ENCODE data around the gene AEBP1.
A peak's percentile ranks its signal among the peaks of the same experiment; 100 is the strongest.
"Not testable (repeated sequence)": the region's sequence is repeated elsewhere in the genome, so short reads cannot be mapped to it uniquely, and the experiment has no call there.

Gene AEBP1

GRCh38 chr7:44121761-44122420, 17.7 kb downstream of the AEBP1 start:
- DNase-seq, result no peak

- DNase-seq, result no peak
Observed at GRCh38 chr7:44122529-44122928, 18.4 kb downstream of the AEBP1 start.

GRCh38 chr7:44123190-44124003, 19.3 kb downstream of the AEBP1 start, which contains the start of gene POLD2:
Gene POLD2, minus strand, starts transcription at chr7:44123548. Its CDS starts 1,495 bp downstream, at chr7:44122053.
- peak; percentile 61 for DNase-seq

- no peak for DNase-seq
Observed at GRCh38 chr7:44124822-44125202, 20.7 kb downstream of the AEBP1 start.

- not testable (repeated sequence) for DNase-seq
Observed at GRCh38 chr7:44126574-44126973, 22.4 kb downstream of the AEBP1 start.

GRCh38 chr7:44127161-44127560, 23.0 kb downstream of the AEBP1 start:
- DNase-seq, result no peak

GRCh38 chr7:44128721-44129582, 24.8 kb downstream of the AEBP1 start:
- no peak for DNase-seq

GRCh38 chr7:44131173-44132029, 27.3 kb downstream of the AEBP1 start:
- no peak for DNase-seq

- DNase-seq, result no peak
Observed at GRCh38 chr7:44132039-44132438, 27.9 kb downstream of the AEBP1 start.

GRCh38 chr7:44133295-44133694, 29.1 kb downstream of the AEBP1 start:
- DNase-seq, result no peak

- DNase-seq, result no peak
Observed at GRCh38 chr7:44134943-44135628, 30.9 kb downstream of the AEBP1 start.

GRCh38 chr7:44136731-44137130, 32.6 kb downstream of the AEBP1 start:
- DNase-seq, result no peak

GRCh38 chr7:44138698-44139097, 34.6 kb downstream of the AEBP1 start:
- no peak for DNase-seq

- no peak for DNase-seq
Observed at GRCh38 chr7:44139311-44140010, 35.3 kb downstream of the AEBP1 start.

GRCh38 chr7:44140341-44140740, 36.2 kb downstream of the AEBP1 start:
- DNase-seq, result no peak

GRCh38 chr7:44141221-44141850, 37.2 kb downstream of the AEBP1 start, which contains the start of gene MYL7:
Gene MYL7, minus strand, starts transcription at chr7:44141332. Its CDS starts 27 bp downstream, at chr7:44141305.
- DNase-seq, result no peak

GRCh38 chr7:44142028-44142427, 37.9 kb downstream of the AEBP1 start:
- no peak for DNase-seq

GRCh38 chr7:44143646-44144250, 39.6 kb downstream of the AEBP1 start:
- no peak for DNase-seq

- DNase-seq, result no peak
Observed at GRCh38 chr7:44144426-44144967, 40.4 kb downstream of the AEBP1 start.

All from NCI-H1436 treated with DMSO at 0.1 percent for 48 hours (cell line).